Measurements from ENCODE around the gene FOSL2. TPM values are rescaled to one million over a fixed set of nuclear protein-coding genes. Genes with fewer than 3 reads are reported as not detected.

FOSL2 gene
- total and polyA plus RNA-seq, 10 of the 15 experiments (the other 5 are each of a cell fraction or from before 2014, with no cell fraction given) = 0.05 to 1.3 (median 0.34) TPM

GRCh38 chr2:28401948-28402550 lies 9.4 kb downstream of the FOSL2 start (continued):
- TF ChIP-seq PKNOX1 (IDR thresholded peaks at IDR 0.05) (no peak), IRF4 (IDR thresholded peaks at IDR 0.05; ENCODE audit: low read depth, low read length) (no peak), GATAD2B (conservative IDR thresholded peaks at IDR 0.05; ENCODE audit: low read depth) (no peak), ZNF24 (IDR thresholded peaks at IDR 0.05) (no peak)
- TF ChIP-seq, protein P1, sequence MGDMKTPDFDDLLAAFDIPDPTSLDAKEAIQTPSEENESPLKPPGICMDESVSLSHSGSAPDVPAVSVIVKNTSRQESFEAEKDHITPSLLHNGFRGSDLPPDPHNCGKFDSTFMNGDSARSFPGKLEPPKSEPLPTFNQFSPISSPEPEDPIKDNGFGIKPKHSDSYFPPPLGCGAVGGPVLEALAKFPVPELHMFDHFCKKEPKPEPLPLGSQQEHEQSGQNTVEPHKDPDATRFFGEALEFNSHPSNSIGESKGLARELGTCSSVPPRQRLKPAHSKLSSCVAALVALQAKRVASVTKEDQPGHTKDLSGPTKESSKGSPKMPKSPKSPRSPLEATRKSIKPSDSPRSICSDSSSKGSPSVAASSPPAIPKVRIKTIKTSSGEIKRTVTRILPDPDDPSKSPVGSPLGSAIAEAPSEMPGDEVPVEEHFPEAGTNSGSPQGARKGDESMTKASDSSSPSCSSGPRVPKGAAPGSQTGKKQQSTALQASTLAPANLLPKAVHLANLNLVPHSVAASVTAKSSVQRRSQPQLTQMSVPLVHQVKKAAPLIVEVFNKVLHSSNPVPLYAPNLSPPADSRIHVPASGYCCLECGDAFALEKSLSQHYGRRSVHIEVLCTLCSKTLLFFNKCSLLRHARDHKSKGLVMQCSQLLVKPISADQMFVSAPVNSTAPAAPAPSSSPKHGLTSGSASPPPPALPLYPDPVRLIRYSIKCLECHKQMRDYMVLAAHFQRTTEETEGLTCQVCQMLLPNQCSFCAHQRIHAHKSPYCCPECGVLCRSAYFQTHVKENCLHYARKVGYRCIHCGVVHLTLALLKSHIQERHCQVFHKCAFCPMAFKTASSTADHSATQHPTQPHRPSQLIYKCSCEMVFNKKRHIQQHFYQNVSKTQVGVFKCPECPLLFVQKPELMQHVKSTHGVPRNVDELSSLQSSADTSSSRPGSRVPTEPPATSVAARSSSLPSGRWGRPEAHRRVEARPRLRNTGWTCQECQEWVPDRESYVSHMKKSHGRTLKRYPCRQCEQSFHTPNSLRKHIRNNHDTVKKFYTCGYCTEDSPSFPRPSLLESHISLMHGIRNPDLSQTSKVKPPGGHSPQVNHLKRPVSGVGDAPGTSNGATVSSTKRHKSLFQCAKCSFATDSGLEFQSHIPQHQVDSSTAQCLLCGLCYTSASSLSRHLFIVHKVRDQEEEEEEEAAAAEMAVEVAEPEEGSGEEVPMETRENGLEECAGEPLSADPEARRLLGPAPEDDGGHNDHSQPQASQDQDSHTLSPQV (IDR thresholded peaks at IDR 0.05) = no peak
- TF ChIP-seq, protein P2, sequence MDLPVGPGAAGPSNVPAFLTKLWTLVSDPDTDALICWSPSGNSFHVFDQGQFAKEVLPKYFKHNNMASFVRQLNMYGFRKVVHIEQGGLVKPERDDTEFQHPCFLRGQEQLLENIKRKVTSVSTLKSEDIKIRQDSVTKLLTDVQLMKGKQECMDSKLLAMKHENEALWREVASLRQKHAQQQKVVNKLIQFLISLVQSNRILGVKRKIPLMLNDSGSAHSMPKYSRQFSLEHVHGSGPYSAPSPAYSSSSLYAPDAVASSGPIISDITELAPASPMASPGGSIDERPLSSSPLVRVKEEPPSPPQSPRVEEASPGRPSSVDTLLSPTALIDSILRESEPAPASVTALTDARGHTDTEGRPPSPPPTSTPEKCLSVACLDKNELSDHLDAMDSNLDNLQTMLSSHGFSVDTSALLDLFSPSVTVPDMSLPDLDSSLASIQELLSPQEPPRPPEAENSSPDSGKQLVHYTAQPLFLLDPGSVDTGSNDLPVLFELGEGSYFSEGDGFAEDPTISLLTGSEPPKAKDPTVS (IDR thresholded peaks at IDR 0.05; ENCODE audit: low read depth, low read length) = no peak

Measured in GM12878 (cell line).